SK-N-SH (cell line): Measurements from ENCODE around the gene CCDC38. TPM values are rescaled to one million over a fixed set of nuclear protein-coding genes. Genes with fewer than 3 reads are reported as not detected.

Experiments used
- CTCF ChIA-PET: fragments of 300-600, 350-600 bp; formaldehyde crosslinking; extraction: SDS; loops from one replicate; lab custom pipeline; 2021; lab: Yijun Ruan, JAX
- POLR2A ChIA-PET: fragments of 350-600 bp; sonication (Branson Sonifier 250); formaldehyde crosslinking; extraction: SDS; loops from one replicate; lab custom pipeline; 2020; ENCODE audit warnings: antibody characterized with exemption, inconsistent platforms; lab: Yijun Ruan, JAX
- DNase-seq: peaks from one replicate; pipeline ENCODE4 v3.0.0; 2012
- H2AFZ ChIP-seq: fragments of 200-600 bp; sonication (generic); 2 replicates; pipeline ENCODE4 v1.8.1; 2016; ENCODE audit warnings: antibody characterized with exemption, mild to moderate bottlenecking, low read depth
- H3F3A ChIP-seq: fragments of 200-600 bp; sonication (generic); replicated peaks from 2 replicates; pipeline ENCODE3; 2016; ENCODE audit warnings: antibody characterized with exemption, mild to moderate bottlenecking; ENCODE audit not compliant: insufficient read depth
- H3K27ac ChIP-seq, 2 experiments: fragments of 200-500 bp in 1 of 2; fragments of 200-600 bp in 1 of 2; sonication (Bioruptor generic) in 1 of 2; sonication (generic), shearing (Covaris generic) in 1 of 2; 2 replicates each; pipeline versions ENCODE4 v1.5.1 to v1.6.1; 2014 to 2016; ENCODE audit warnings: low read depth in 2 of 2, inconsistent platforms in 1 of 2, low read length in 1 of 2, mild to moderate bottlenecking in 1 of 2, mixed read lengths in 1 of 2
- H3K27me3 ChIP-seq: fragments of 200-600 bp; sonication (generic), shearing (Covaris generic); 2 replicates; pipeline ENCODE4 v1.6.1; 2016; ENCODE audit warnings: mixed run types; ENCODE audit not compliant: insufficient read depth
- H3K36me3 ChIP-seq, 2 experiments: fragments of 200-500 bp in 1 of 2; fragments of 200-600 bp in 1 of 2; sonication (Bioruptor generic) in 1 of 2; sonication (generic) in 1 of 2; replicated peaks in 1 of 2; 2 replicates each; pipeline versions ENCODE3 to v1.5.1; 2014 to 2016; ENCODE audit warnings: low read length in 1 of 2, mild to moderate bottlenecking in 1 of 2; ENCODE audit not compliant: insufficient read depth in 2 of 2, control insufficient read depth in 1 of 2
- H3K4me1 ChIP-seq, 2 experiments: fragments of 200-500 bp in 1 of 2; fragments of 200-600 bp in 1 of 2; sonication (Bioruptor generic) in 1 of 2; sonication (generic), shearing (Covaris generic) in 1 of 2; 2 replicates each; pipeline versions ENCODE4 v1.5.1 to v1.6.1; 2014 to 2016; ENCODE audit warnings: low read depth in 1 of 2, low read length in 1 of 2, mixed run types in 1 of 2; ENCODE audit not compliant: insufficient read depth in 2 of 2, control insufficient read depth in 1 of 2
- H3K4me2 ChIP-seq: fragments of 200-600 bp; sonication (generic), shearing (Covaris generic); 2 replicates; pipeline ENCODE4 v1.6.1; 2017; ENCODE audit warnings: mixed run types
- H3K4me3 ChIP-seq, 2 experiments: fragments of 200-500 bp in 1 of 2; fragments of 200-600 bp in 1 of 2; sonication (Bioruptor generic) in 1 of 2; sonication (generic), shearing (Covaris generic) in 1 of 2; 2 replicates each; pipeline versions ENCODE4 v1.5.1 to v1.8.1; 2014 to 2016; ENCODE audit warnings: low read depth in 2 of 2, inconsistent platforms in 1 of 2, low read length in 1 of 2, mild to moderate bottlenecking in 1 of 2, mixed read lengths in 1 of 2, moderate library complexity in 1 of 2
- H3K79me2 ChIP-seq: fragments of 200-600 bp; sonication (generic); 2 replicates; pipeline ENCODE4 v1.8.1; 2017; ENCODE audit warnings: mild to moderate bottlenecking; ENCODE audit not compliant: insufficient read depth
- H3K9ac ChIP-seq: fragments of 200-600 bp; sonication (generic); 2 replicates; pipeline ENCODE4 v1.6.1; 2017; ENCODE audit warnings: mixed run types
- H3K9me2 ChIP-seq: fragments of 200-600 bp; sonication (generic); 2 replicates; pipeline ENCODE4 v1.6.1; 2017; ENCODE audit warnings: mixed run types
- H3K9me3 ChIP-seq: fragments of 200-600 bp; sonication (generic); 2 replicates; pipeline ENCODE4 v1.6.1; 2017; ENCODE audit warnings: mixed run types, mild to moderate bottlenecking, moderate library complexity
- H4K20me1 ChIP-seq: fragments of 200-600 bp; sonication (generic); 2 replicates; pipeline ENCODE4 v1.6.1; 2017; ENCODE audit warnings: mild to moderate bottlenecking, mixed run types; ENCODE audit not compliant: insufficient read depth
- CHD2 ChIP-seq: fragments of 150-350 bp; IDR thresholded peaks from 2 replicates; pipeline ENCODE4 v1.6.1; 2018; ENCODE audit warnings: low read length; ENCODE audit not compliant: partially characterized antibody
- ELF1 ChIP-seq: IDR thresholded peaks from 2 replicates; pipeline ENCODE4 v1.4.0; 2012
- EP300 ChIP-seq, 2 experiments: IDR thresholded peaks; 2 replicates each; pipeline versions ENCODE4 v1.4.0 to v1.6.1; 2012; ENCODE audit warnings: borderline replicate concordance in 1 of 2, low read depth in 1 of 2, low read length in 1 of 2
- FOSL2 ChIP-seq: IDR thresholded peaks from 2 replicates; pipeline ENCODE4 v1.4.0; 2012; ENCODE audit warnings: low read depth, mild to moderate bottlenecking, moderate library complexity, borderline replicate concordance
- FOXJ3 ChIP-seq: sonication (generic); formaldehyde crosslinking; IDR thresholded peaks from 2 replicates; pipeline ENCODE4 v1.5.1; 2020; ENCODE audit warnings: mild to moderate bottlenecking, missing genetic modification reagents
- GABPA ChIP-seq: IDR thresholded peaks from 2 replicates; pipeline ENCODE4 v1.4.0; 2012; ENCODE audit warnings: low read depth, mild to moderate bottlenecking
- GATA2 ChIP-seq: sonication (generic); formaldehyde crosslinking; IDR thresholded peaks from 2 replicates; pipeline ENCODE4 v1.5.0; 2020; ENCODE audit warnings: mild to moderate bottlenecking, missing genetic modification reagents
- MEF2A ChIP-seq: IDR thresholded peaks from 2 replicates; pipeline ENCODE4 v1.4.0; 2012; ENCODE audit warnings: low read depth, borderline replicate concordance
- NRF1 ChIP-seq: IDR thresholded peaks from 2 replicates; pipeline ENCODE4 v1.6.1; 2012; ENCODE audit warnings: low read depth, mild to moderate bottlenecking, low read length
- RAD21 ChIP-seq: IDR thresholded peaks from 2 replicates; pipeline ENCODE4 v1.6.1; 2012; ENCODE audit warnings: mild to moderate bottlenecking, low read length
- RFX5 ChIP-seq: IDR thresholded peaks from 2 replicates; pipeline ENCODE4 v1.6.1; 2012; ENCODE audit warnings: mild to moderate bottlenecking, improper control_type of control experiment, low read length
- RXRA ChIP-seq: IDR thresholded peaks from 2 replicates; pipeline ENCODE4 v1.4.0; 2012; ENCODE audit warnings: low read depth, mild to moderate bottlenecking, borderline replicate concordance
- SMC3 ChIP-seq: IDR thresholded peaks from 2 replicates; pipeline ENCODE4 v1.6.1; 2012; ENCODE audit warnings: low read depth, low read length, improper control_type of control experiment
- TAF1 ChIP-seq: IDR thresholded peaks from 2 replicates; pipeline ENCODE4 v1.6.1; 2012; ENCODE audit warnings: low read depth, mild to moderate bottlenecking, low read length, moderate library complexity, borderline replicate concordance
- TEAD4 ChIP-seq: IDR thresholded peaks from 2 replicates; pipeline ENCODE4 v1.4.0; 2012; ENCODE audit warnings: mild to moderate bottlenecking, borderline replicate concordance; ENCODE audit not compliant: insufficient read depth
- WGBS: methylation state at CpG from one replicate; pipeline ENCODE4 v1.1.6; 2017; ENCODE audit warnings: low lambda C conversion rate; 5-methylcytosine and 5-hydroxymethylcytosine counted together
- polyA plus RNA-seq, 3 experiments: library from polyadenylated mRNA; depleted of rRNA; stranded (reverse); fragments of >200 nt; gene quantifications; 2 replicates each; pipeline ENCODE4 v1.2.3, GENCODE V29; 2012
- TF ChIP-seq, protein P1 (sequence below): fragments of 150-350 bp; IDR thresholded peaks from 2 replicates; pipeline ENCODE4 v1.6.1; 2016; ENCODE audit warnings: mild to moderate bottlenecking, low read depth, low read length
- TF ChIP-seq, protein P2 (sequence below): IDR thresholded peaks from 2 replicates; pipeline ENCODE4 v1.6.1; 2012; ENCODE audit warnings: mild to moderate bottlenecking, low read depth, low read length, moderate library complexity
- TF ChIP-seq, protein P3 (sequence below): IDR thresholded peaks from 2 replicates; pipeline ENCODE4 v1.4.0; 2012; ENCODE audit warnings: low read depth, borderline replicate concordance
- TF ChIP-seq, protein P4 (sequence below): fragments of 200-600 bp; sonication (generic); IDR thresholded peaks from 2 replicates; pipeline ENCODE4 v1.6.1; 2017; ENCODE audit warnings: antibody characterized with exemption, mild to moderate bottlenecking, moderate library complexity

CCDC38 gene
- polyA plus RNA-seq, 1 of the 3 experiments (the other 2 are of a cell fraction): not detected

DNA sequence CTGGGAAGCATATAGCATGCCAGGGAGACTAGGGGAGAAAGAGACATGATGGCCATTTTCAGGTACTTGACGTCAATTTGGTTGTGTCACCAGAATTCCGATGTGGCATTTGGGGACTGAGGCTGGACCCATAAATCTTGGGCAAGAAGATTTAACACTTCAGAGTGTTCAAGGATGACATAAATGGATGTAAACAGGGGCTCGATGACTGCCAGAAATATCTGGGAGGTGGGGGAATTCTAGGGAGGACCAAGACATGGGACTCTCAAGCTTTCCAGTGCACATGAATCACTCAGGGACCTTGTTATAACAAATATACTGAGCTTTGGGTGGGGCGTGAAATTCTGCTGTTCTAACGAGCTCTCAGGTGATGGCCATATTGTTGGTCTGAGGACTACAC is 35.9 kb upstream of the CCDC38 start:
- no peak overlapping the region for H3K4me2 ChIP-seq
- H3F3A ChIP-seq: no peaks in the 10 kb centered on the region
- ChIA-PET POLR2A (no interaction called here), CTCF (interaction anchor here (1.6 to 1.7 kb wide), 3 partner anchors 16 to 60 kb away, joined by 5 to 9 read pairs (median 5); no protein-coding TSS in a partner anchor)
- no peaks in the 10 kb centered on the region for H3K79me2 ChIP-seq
- no peaks in the 10 kb centered on the region for H3K9me2 ChIP-seq
- no peak overlapping the region for H3K4me3 ChIP-seq
- no peak for DNase-seq
- no peaks in the 10 kb centered on the region for H3K36me3 ChIP-seq
- TF ChIP-seq TEAD4 (no peak), FOSL2 (no peak)
- H3K27me3 ChIP-seq: no peaks in the 10 kb centered on the region; the same call in 1 of the 2 replicates
- no peak overlapping the region for H2AFZ ChIP-seq
- H4K20me1 ChIP-seq: no peaks in the 10 kb centered on the region
- H3K9ac ChIP-seq: no peak overlapping the region
- H3K9me3 ChIP-seq: no peaks in the 10 kb centered on the region
- H3K27ac ChIP-seq: no peak overlapping the region
- no peaks in the 10 kb centered on the region for H3K4me1 ChIP-seq
- 60% methylated on average over 5 of the region's 5 CpGs for WGBS

DNA sequence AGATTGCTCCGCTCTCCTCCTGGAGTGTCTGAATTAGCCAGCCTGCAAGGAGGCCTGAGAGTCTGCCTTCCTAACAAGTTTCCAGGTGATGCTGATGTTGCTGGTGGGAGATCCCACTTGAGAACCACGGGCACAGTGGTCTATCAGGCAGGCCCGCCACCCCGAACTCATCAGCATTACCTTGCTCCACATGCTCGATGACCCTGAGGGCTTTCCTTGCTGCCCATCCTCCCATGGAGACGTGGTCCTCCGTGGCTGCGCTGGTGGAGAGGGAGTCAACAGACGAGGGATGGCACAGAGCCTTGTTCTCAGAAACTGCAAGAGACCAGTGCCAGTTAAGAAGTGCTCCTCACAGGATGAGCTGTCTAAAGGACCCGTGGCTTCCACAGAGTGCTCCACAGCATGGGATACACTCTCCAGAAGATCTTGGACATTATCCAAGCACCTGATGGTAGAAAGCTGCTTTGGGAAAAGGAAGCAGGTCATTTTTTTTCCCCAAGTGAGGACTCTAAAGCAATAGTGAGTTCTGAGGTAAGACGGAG is 35.4 kb upstream of the CCDC38 start:
- ChIA-PET CTCF (interaction anchor here (1.6 to 1.7 kb wide), 3 partner anchors 17 to 59 kb away, joined by 5 to 9 read pairs (median 5); no protein-coding TSS in a partner anchor), POLR2A (no interaction called here)
- no peaks in the 10 kb centered on the region for H4K20me1 ChIP-seq
- no peaks in the 10 kb centered on the region for H3K4me1 ChIP-seq
- no peak overlapping the region for H3K4me2 ChIP-seq
- no peak overlapping the region for H3K9ac ChIP-seq
- H3F3A ChIP-seq: no peaks in the 10 kb centered on the region
- H3K4me3 ChIP-seq: no peak overlapping the region
- WGBS: 59% methylated on average over 11 of the region's 11 CpGs
- H3K27ac ChIP-seq: no peak overlapping the region
- H2AFZ ChIP-seq: no peak overlapping the region
- H3K79me2 ChIP-seq: no peaks in the 10 kb centered on the region
- no peaks in the 10 kb centered on the region for H3K9me2 ChIP-seq
- H3K27me3 ChIP-seq: no peaks in the 10 kb centered on the region; the same call in 1 of the 2 replicates
- no peaks in the 10 kb centered on the region for H3K9me3 ChIP-seq
- H3K36me3 ChIP-seq: no peaks in the 10 kb centered on the region
- DNase-seq: no peak
- TF ChIP-seq RXRA (no peak), EP300 (IDR thresholded peaks at IDR 0.05; ENCODE audit: borderline replicate concordance in 1 of 2, low read depth in 1 of 2, low read length in 1 of 2) (no peak), SMC3 (no peak), ELF1 (no peak), FOXJ3 (CRISPR knock-in tag) (no peak), CHD2 (no peak), GATA2 (no peak), RFX5 (no peak), TAF1 (no peak), MEF2A (no peak), NRF1 (no peak), RAD21 (no peak), GABPA (no peak)
- TF ChIP-seq, protein P1, sequence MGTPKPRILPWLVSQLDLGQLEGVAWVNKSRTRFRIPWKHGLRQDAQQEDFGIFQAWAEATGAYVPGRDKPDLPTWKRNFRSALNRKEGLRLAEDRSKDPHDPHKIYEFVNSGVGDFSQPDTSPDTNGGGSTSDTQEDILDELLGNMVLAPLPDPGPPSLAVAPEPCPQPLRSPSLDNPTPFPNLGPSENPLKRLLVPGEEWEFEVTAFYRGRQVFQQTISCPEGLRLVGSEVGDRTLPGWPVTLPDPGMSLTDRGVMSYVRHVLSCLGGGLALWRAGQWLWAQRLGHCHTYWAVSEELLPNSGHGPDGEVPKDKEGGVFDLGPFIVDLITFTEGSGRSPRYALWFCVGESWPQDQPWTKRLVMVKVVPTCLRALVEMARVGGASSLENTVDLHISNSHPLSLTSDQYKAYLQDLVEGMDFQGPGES: no peak
- TF ChIP-seq, protein P2, sequence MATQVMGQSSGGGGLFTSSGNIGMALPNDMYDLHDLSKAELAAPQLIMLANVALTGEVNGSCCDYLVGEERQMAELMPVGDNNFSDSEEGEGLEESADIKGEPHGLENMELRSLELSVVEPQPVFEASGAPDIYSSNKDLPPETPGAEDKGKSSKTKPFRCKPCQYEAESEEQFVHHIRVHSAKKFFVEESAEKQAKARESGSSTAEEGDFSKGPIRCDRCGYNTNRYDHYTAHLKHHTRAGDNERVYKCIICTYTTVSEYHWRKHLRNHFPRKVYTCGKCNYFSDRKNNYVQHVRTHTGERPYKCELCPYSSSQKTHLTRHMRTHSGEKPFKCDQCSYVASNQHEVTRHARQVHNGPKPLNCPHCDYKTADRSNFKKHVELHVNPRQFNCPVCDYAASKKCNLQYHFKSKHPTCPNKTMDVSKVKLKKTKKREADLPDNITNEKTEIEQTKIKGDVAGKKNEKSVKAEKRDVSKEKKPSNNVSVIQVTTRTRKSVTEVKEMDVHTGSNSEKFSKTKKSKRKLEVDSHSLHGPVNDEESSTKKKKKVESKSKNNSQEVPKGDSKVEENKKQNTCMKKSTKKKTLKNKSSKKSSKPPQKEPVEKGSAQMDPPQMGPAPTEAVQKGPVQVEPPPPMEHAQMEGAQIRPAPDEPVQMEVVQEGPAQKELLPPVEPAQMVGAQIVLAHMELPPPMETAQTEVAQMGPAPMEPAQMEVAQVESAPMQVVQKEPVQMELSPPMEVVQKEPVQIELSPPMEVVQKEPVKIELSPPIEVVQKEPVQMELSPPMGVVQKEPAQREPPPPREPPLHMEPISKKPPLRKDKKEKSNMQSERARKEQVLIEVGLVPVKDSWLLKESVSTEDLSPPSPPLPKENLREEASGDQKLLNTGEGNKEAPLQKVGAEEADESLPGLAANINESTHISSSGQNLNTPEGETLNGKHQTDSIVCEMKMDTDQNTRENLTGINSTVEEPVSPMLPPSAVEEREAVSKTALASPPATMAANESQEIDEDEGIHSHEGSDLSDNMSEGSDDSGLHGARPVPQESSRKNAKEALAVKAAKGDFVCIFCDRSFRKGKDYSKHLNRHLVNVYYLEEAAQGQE: no peak
- TF ChIP-seq, protein P3, sequence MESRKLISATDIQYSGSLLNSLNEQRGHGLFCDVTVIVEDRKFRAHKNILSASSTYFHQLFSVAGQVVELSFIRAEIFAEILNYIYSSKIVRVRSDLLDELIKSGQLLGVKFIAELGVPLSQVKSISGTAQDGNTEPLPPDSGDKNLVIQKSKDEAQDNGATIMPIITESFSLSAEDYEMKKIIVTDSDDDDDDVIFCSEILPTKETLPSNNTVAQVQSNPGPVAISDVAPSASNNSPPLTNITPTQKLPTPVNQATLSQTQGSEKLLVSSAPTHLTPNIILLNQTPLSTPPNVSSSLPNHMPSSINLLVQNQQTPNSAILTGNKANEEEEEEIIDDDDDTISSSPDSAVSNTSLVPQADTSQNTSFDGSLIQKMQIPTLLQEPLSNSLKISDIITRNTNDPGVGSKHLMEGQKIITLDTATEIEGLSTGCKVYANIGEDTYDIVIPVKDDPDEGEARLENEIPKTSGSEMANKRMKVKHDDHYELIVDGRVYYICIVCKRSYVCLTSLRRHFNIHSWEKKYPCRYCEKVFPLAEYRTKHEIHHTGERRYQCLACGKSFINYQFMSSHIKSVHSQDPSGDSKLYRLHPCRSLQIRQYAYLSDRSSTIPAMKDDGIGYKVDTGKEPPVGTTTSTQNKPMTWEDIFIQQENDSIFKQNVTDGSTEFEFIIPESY: no peak
- TF ChIP-seq, protein P4, sequence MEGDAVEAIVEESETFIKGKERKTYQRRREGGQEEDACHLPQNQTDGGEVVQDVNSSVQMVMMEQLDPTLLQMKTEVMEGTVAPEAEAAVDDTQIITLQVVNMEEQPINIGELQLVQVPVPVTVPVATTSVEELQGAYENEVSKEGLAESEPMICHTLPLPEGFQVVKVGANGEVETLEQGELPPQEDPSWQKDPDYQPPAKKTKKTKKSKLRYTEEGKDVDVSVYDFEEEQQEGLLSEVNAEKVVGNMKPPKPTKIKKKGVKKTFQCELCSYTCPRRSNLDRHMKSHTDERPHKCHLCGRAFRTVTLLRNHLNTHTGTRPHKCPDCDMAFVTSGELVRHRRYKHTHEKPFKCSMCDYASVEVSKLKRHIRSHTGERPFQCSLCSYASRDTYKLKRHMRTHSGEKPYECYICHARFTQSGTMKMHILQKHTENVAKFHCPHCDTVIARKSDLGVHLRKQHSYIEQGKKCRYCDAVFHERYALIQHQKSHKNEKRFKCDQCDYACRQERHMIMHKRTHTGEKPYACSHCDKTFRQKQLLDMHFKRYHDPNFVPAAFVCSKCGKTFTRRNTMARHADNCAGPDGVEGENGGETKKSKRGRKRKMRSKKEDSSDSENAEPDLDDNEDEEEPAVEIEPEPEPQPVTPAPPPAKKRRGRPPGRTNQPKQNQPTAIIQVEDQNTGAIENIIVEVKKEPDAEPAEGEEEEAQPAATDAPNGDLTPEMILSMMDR: no peak
